ENCODE measurements around the gene SRA1. TPM values are rescaled to one million over a fixed set of nuclear protein-coding genes. Genes with fewer than 3 reads are reported as not detected.
A peak's percentile ranks its signal among the peaks of the same experiment; 100 is the strongest.

SRA1 gene
- total and polyA plus RNA-seq, 4 donors = 23.3 to 53.3 (median 40.2) TPM

DNA sequence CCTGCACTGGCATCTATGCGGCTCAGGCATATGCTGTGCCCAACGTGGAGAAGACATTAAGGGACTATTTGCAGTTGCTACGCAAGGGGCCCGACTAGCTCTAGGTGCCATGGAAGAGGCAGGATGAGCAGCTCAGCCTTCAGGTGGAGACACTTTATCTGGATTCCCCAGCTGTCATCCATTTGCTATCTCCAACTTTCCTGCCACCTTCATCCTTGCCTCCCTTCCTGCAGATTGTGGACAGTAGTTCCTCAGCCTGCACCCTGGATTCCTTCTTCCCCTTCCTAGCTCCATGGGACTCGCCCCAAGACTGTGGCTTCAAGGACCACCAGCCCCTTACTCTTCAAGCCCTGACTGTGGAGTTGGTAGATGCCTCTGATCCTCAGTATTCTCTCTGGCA is 9.4 kb upstream of the SRA1 start:
- Histone ChIP-seq H3K27me3 (ENCODE audit: control insufficient read depth, insufficient read depth, low read length) (no peaks in the 10 kb centered on the region), H3K4me1 (ENCODE audit: control insufficient read depth, insufficient read depth, low read length) (peaks cover 33% of the 10 kb centered on the region), H3K27ac (ENCODE audit: low read depth, low read length) (no peak overlapping the region), H3K4me3 (ENCODE audit: low read depth, low read length) (no peak overlapping the region), H3K9me3 (ENCODE audit: control insufficient read depth, insufficient read depth, low read length) (no peaks in the 10 kb centered on the region), H3K36me3 (ENCODE audit: control insufficient read depth, insufficient read depth, low read length) (peaks cover 45% of the 10 kb centered on the region)
- no peak for DNase-seq (ENCODE audit: low read depth in 4 of 6, low spot score in 6 of 6)
- 98% methylated on average over 4 of the region's 5 CpGs for WGBS (ENCODE audit: insufficient coverage)

DNA sequence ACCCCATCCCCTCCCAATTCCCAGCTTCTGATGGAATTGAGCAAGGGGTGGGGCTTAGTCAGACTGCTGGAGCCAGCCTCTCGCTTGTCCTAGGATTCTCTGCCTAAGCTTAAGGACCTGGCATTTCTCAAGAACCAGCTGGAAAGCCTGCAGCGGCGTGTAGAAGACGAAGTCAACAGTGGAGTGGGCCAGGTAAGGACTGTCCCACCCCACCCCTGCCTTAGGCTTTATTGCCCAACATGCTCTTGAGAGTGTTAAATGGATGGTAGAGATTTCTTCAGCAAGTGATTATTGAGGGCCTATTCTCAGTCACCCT is 8.5 kb upstream of the SRA1 start:
- Histone ChIP-seq H3K27me3 (ENCODE audit: control insufficient read depth, insufficient read depth, low read length) (no peaks in the 10 kb centered on the region), H3K36me3 (ENCODE audit: control insufficient read depth, insufficient read depth, low read length) (peaks cover 54% of the 10 kb centered on the region), H3K9me3 (ENCODE audit: control insufficient read depth, insufficient read depth, low read length) (no peaks in the 10 kb centered on the region), H3K27ac (ENCODE audit: low read depth, low read length) (no peak overlapping the region), H3K4me3 (ENCODE audit: low read depth, low read length) (peak overlapping the region; percentile 87), H3K4me1 (ENCODE audit: control insufficient read depth, insufficient read depth, low read length) (peaks cover 33% of the 10 kb centered on the region)
- DNase-seq (ENCODE audit: low read depth in 4 of 6, low spot score in 6 of 6) = no peak
- no CpG with 5 or more reads among the region's 4 CpGs for WGBS (ENCODE audit: insufficient coverage)

DNA sequence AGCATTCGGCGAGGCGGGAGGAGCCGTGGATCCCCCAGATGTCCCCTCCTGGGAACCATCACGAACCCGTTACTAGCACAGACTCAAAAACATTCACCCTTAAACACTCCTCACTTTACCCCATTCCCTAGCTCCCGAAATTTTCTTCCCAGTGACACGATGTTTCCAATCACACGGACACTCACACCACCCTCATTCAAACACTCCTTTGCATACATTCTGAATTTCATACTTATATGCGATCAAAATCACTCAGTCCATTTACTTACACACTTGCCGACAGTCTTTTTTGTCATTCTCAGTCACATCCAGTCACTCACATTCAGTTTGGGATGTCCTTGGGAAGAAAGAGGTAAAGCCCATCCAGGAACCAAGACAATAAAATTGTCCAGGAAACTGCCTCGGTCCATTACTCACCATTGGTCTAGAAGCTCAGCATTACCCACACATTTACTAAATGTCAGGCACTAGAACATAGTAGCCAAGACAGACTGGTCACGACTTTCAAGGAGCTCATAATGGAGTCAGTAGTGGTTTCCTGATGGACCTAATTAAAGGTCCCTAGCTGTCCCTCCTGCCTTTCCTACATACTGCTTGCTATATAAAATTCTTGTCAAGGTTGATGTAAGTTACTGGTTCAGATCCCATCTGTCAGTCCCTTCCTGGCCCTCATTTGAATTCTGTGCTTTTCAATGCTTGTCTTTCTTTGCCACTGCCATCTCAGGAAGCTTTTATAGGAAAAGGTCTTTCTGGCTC is 7.9 kb upstream of the SRA1 start:
- 3% methylated on average over 5 of the region's 13 CpGs for WGBS (ENCODE audit: insufficient coverage)
- Histone ChIP-seq H3K27me3 (ENCODE audit: control insufficient read depth, insufficient read depth, low read length) (no peaks in the 10 kb centered on the region), H3K27ac (ENCODE audit: low read depth, low read length) (peak overlapping the region; percentile 92)

DNA sequence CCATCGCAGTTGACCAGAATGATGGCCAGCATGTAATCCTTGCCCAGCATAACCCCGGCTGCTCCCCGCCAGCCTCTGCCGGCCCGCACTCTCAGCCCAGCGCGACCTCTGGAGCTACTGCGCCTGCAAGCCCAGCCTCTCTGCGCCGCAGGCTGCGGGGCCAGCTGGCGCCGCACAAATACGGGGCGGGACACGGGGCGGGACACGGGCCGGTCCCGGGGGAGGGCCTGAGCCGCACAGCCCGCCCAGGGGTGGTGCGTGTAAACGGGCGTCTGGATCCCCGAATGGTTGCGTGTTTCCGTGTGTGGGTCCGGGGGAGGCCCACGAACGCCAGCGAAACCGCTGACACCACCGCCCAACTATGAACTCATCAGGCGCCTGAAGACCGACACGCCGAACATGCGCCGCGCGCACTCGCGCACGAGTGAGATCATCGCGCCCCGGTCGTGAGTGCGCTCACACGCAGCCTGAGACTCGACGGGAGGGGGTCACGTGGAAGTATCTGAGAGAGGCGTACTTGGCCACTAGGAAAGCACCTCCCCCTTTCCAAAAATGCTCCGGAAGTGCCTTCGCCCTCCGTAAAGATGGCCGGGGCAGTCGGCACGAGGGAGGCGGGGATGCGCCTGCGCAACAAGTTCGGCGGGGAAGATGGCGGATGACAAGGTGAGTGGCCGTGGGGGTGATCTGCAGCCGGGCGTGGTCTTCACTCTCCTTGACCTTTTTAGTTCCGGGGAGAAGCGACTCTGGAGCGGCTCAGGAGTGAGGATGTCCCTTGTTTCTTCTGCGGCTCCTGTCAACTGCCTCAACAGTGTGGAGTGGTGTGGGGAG is 7.1 kb upstream of the SRA1 start, which contains the start of the genes APBB3 and SLC35A4:
Gene APBB3, minus strand, starts transcription at position 403 of the 828 bp plus-strand sequence. Its CDS starts 353 bp downstream, at position 50.
Gene SLC35A4, plus strand, starts transcription at position 633 of the 828 bp plus-strand sequence. CDS start 2,342 bp downstream, outside the sequence.
- Histone ChIP-seq H3K36me3 (ENCODE audit: control insufficient read depth, insufficient read depth, low read length) (peaks cover 55% of the 10 kb centered on the region), H3K27me3 (ENCODE audit: control insufficient read depth, insufficient read depth, low read length) (no peaks in the 10 kb centered on the region), H3K4me3 (ENCODE audit: low read depth, low read length) (peak within 1 kb of the TSS; percentile 87), H3K9me3 (ENCODE audit: control insufficient read depth, insufficient read depth, low read length) (no peaks in the 10 kb centered on the region), H3K4me1 (ENCODE audit: control insufficient read depth, insufficient read depth, low read length) (peaks cover 31% of the 10 kb centered on the region), H3K27ac (ENCODE audit: low read depth, low read length) (peak within 1 kb of the TSS; percentile 92)
- under 1% methylated on average over 70 of the region's 74 CpGs for WGBS (ENCODE audit: insufficient coverage)
- peak; percentile 96 to 100 (median 98) for DNase-seq (ENCODE audit: low read depth in 4 of 6, low spot score in 6 of 6)

More for the DNA sequence above, 7.9 kb upstream of the SRA1 start:
- peaks cover 56% of the 10 kb centered on the region for H3K36me3 ChIP-seq (ENCODE audit: control insufficient read depth, insufficient read depth, low read length)
- H3K4me3 ChIP-seq (ENCODE audit: low read depth, low read length) = peak overlapping the region; percentile 87
- peaks cover 33% of the 10 kb centered on the region for H3K4me1 ChIP-seq (ENCODE audit: control insufficient read depth, insufficient read depth, low read length)
- no peak for DNase-seq (ENCODE audit: low read depth in 4 of 6, low spot score in 6 of 6)
- H3K9me3 ChIP-seq (ENCODE audit: control insufficient read depth, insufficient read depth, low read length) = no peaks in the 10 kb centered on the region

DNA sequence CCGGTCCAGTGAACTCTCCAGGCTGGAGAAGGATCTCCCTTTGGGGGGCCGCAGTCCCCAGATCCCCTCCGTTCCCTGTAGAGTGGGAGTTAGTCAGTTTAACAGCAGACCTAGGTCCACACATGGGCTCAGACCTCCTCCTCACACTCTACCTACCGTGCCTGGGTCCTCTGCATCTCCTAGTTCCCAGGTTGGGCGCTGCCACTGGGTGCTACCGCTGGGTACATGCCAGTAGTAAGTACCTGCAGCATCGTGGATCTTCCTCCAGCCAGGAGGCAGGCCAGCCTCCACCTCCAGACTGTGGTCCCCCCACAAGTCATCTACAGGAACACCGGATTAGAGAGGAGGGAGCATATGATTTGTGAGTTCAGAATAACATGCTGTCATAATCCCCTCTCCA is 6.3 kb upstream of the SRA1 start:
- H3K9me3 ChIP-seq (ENCODE audit: control insufficient read depth, insufficient read depth, low read length) = no peaks in the 10 kb centered on the region
- DNase-seq (ENCODE audit: low read depth in 4 of 6, low spot score in 6 of 6) = peak in 1 of 6 donors; percentile 8
- H3K27ac ChIP-seq (ENCODE audit: low read depth, low read length) = peak overlapping the region; percentile 92
- peaks cover 31% of the 10 kb centered on the region for H3K4me1 ChIP-seq (ENCODE audit: control insufficient read depth, insufficient read depth, low read length)
- H3K36me3 ChIP-seq (ENCODE audit: control insufficient read depth, insufficient read depth, low read length) = peaks cover 57% of the 10 kb centered on the region
- 65% methylated on average over 4 of the region's 8 CpGs for WGBS (ENCODE audit: insufficient coverage)
- peak overlapping the region; percentile 87 for H3K4me3 ChIP-seq (ENCODE audit: low read depth, low read length)
- no peaks in the 10 kb centered on the region for H3K27me3 ChIP-seq (ENCODE audit: control insufficient read depth, insufficient read depth, low read length)

DNA sequence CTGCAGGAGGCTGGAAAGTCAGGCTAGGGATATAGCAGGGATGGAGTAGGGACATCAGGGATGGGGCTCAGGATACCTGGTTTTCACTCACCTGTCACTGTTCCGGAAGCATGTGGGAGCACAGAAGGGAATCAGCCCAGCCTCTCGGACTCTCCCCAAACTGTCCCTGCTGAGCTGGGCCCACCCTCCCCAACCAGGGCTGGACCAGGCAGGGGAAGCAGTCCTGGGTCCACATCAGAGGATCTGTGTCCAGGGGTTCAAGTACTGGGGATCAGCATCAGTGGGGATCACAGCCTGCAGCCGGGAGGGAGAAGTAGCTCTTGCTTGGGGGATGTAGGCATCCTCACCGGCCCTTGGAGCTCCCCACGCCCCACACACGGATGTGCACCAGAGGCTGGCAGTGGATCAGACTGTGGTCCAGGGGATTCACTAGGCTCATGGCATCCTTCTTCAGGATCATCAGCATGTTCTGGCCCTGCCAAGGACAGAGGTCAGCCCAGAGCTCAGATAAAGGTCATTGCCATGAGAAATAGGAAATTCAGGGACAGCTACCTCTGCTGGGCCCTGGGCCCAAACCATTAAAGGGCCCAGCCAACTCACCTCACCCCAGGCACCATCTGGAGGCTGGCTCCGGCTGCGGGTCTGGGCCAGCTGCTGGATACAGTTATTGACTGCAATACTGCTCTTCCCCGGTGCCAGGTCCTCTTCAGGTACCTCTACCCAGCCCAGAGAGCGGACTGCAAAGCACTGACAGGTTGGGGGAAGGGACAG is 4.7 kb upstream of the SRA1 start:
- Histone ChIP-seq H3K4me1 (ENCODE audit: control insufficient read depth, insufficient read depth, low read length) (peaks cover 36% of the 10 kb centered on the region), H3K9me3 (ENCODE audit: control insufficient read depth, insufficient read depth, low read length) (no peaks in the 10 kb centered on the region), H3K27ac (ENCODE audit: low read depth, low read length) (no peak overlapping the region), H3K27me3 (ENCODE audit: control insufficient read depth, insufficient read depth, low read length) (no peaks in the 10 kb centered on the region), H3K36me3 (ENCODE audit: control insufficient read depth, insufficient read depth, low read length) (peaks cover 44% of the 10 kb centered on the region), H3K4me3 (ENCODE audit: low read depth, low read length) (no peak overlapping the region)
- no peak for DNase-seq (ENCODE audit: low read depth in 4 of 6, low spot score in 6 of 6)
- 99% methylated on average over 6 of the region's 10 CpGs for WGBS (ENCODE audit: insufficient coverage)

DNA sequence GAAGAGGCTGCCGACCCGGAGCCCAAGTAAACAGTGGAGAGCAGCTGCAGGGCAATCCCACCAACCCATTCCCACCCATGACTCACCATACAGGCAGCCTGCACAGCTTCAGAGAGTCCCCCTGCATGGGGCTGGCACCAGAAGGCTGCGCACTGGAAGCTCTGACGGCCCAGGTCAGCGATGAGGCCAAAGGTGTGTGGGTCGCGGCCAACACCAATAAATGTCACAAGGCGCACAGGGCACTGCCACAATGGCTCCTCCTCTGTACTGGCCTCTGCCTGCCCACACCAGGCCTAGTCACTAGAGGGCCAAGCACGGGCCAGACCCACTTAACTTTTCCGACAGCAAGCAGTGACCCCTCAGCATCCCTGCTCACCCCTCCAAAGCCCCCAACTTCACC is 3.0 kb upstream of the SRA1 start:
- Histone ChIP-seq H3K4me3 (ENCODE audit: low read depth, low read length) (no peak overlapping the region), H3K27me3 (ENCODE audit: control insufficient read depth, insufficient read depth, low read length) (no peaks in the 10 kb centered on the region), H3K4me1 (ENCODE audit: control insufficient read depth, insufficient read depth, low read length) (peaks cover 26% of the 10 kb centered on the region), H3K36me3 (ENCODE audit: control insufficient read depth, insufficient read depth, low read length) (peaks cover 38% of the 10 kb centered on the region), H3K9me3 (ENCODE audit: control insufficient read depth, insufficient read depth, low read length) (no peaks in the 10 kb centered on the region), H3K27ac (ENCODE audit: low read depth, low read length) (no peak overlapping the region)
- DNase-seq (ENCODE audit: low read depth in 4 of 6, low spot score in 6 of 6) = no peak
- WGBS (ENCODE audit: insufficient coverage) = 89% methylated on average over 10 of the region's 10 CpGs

DNA sequence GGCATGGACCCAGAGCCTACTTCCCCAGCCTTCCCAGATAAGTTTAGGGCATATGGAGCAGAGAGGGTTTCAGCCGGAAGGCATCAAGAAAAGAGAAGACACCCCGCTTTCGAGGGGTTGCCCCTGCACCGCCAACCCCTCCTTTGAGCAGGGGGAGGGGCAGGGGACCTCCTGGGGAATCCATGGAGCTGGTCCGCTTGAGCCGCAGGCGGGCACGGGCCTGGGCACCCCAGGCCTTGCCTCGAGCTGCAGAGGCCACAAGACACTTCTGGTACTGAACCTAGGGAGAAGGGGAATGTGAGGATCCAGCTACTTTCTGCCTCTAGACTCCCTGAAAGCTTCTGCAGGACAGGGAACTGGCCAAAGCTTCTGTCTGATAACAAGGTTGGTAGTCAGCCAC is 1.3 kb upstream of the SRA1 start:
- H3K27ac ChIP-seq (ENCODE audit: low read depth, low read length) = no peak overlapping the region

DNA sequence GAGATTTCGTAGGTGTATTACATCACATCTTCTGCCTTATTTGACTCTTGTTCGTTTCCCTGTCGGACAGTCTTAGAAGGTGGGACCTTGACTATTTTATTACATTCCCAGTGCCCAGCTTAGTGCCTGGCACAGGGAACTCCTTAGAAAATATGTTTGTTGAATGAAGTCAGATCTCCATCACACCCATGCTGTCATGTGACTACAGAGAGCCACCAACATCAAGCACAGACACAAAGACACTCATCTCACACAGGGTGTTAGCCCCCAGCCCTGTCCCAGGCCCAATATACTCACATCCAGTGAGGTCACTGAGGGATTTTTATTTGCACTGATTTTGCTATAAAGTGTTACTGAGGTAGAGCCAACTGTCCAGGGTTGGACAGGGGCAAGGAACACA is 692 bp upstream of the SRA1 start:
- Histone ChIP-seq H3K9me3 (ENCODE audit: control insufficient read depth, insufficient read depth, low read length) (no peaks in the 10 kb centered on the region), H3K36me3 (ENCODE audit: control insufficient read depth, insufficient read depth, low read length) (peaks cover 44% of the 10 kb centered on the region), H3K27me3 (ENCODE audit: control insufficient read depth, insufficient read depth, low read length) (no peaks in the 10 kb centered on the region), H3K27ac (ENCODE audit: low read depth, low read length) (peak overlapping the region; percentile 90), H3K4me1 (ENCODE audit: control insufficient read depth, insufficient read depth, low read length) (peaks cover 14% of the 10 kb centered on the region), H3K4me3 (ENCODE audit: low read depth, low read length) (peak overlapping the region; percentile 91)
- no peak for DNase-seq (ENCODE audit: low read depth in 4 of 6, low spot score in 6 of 6)
- WGBS (ENCODE audit: insufficient coverage) = no CpG with 5 or more reads among the region's 3 CpGs

More for the DNA sequence above, 1.3 kb upstream of the SRA1 start:
- Histone ChIP-seq H3K4me1 (ENCODE audit: control insufficient read depth, insufficient read depth, low read length) (peaks cover 20% of the 10 kb centered on the region), H3K36me3 (ENCODE audit: control insufficient read depth, insufficient read depth, low read length) (peaks cover 44% of the 10 kb centered on the region), H3K27me3 (ENCODE audit: control insufficient read depth, insufficient read depth, low read length) (no peaks in the 10 kb centered on the region), H3K4me3 (ENCODE audit: low read depth, low read length) (no peak overlapping the region), H3K9me3 (ENCODE audit: control insufficient read depth, insufficient read depth, low read length) (no peaks in the 10 kb centered on the region)
- DNase-seq (ENCODE audit: low read depth in 4 of 6, low spot score in 6 of 6) = no peak
- WGBS (ENCODE audit: insufficient coverage) = 87% methylated on average over 9 of the region's 9 CpGs

Data from spinal cord (tissue), 10 donors.